HUES6 (cell line): ENCODE measurements around the gene ZNF256.

Experiments
- H3K27ac ChIP-seq: 2 replicates; pipeline ENCODE4 v1.7.0; 2013; ENCODE audit warnings: low read depth, mild to moderate bottlenecking, low read length, inconsistent platforms
- H3K27me3 ChIP-seq: 2 replicates; pipeline ENCODE4 v1.6.1; 2013; ENCODE audit warnings: low read length; ENCODE audit not compliant: control insufficient read depth, insufficient read depth
- H3K36me3 ChIP-seq: 2 replicates; pipeline ENCODE4 v1.6.1; 2013; ENCODE audit warnings: low read length; ENCODE audit not compliant: control insufficient read depth, insufficient read depth
- H3K4me1 ChIP-seq: 2 replicates; pipeline ENCODE4 v1.6.1; 2013; ENCODE audit warnings: low read length; ENCODE audit not compliant: control insufficient read depth, insufficient read depth
- H3K4me3 ChIP-seq: 2 replicates; pipeline ENCODE4 v1.5.1; 2013; ENCODE audit warnings: low read depth, low read length
- H3K9ac ChIP-seq: one replicate; pipeline ENCODE4 v1.6.1; 2013; ENCODE audit warnings: mild to moderate bottlenecking, low read length
- H3K9me3 ChIP-seq: 2 replicates; pipeline ENCODE4 v1.6.1; 2013; ENCODE audit warnings: low read depth, low read length; ENCODE audit not compliant: control insufficient read depth, insufficient read depth

Gene ZNF256

DNA sequence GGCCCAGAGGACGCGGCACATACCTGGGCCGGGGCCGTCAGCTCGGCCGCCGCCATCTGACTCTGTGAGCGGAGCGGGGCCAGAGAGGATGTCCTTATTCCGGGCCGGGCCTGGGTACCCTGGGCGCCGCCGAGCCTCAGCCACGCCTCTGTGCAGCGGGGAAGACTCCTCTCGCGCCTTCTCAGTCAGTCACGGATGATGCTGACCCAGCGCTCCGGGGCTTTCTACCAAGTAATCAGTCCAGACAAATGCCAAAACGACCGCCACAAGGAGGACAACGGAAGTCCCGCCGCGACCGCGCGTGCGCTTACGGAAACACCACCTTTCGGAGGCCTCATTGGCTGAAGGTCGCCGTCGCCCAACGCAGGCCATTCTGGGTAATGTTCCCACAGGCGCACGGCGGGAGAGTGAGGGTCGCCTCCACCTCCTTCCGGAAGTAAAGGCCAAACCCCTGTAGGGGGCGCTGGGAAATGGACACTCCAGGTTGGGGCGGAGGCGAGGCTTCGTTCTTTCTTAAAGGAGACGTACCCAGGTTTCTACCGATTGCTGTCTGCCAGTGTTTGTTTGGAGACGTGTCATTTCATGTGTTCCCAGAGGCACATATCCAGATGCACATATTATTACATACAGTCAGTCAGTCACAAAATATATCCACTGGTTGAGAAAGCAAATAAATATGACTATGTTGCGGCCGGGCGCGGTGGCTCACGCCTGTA lies at the start of gene ZNF256:
Gene ZNF256 (minus strand): TSS at position 288 of the 716 bp plus-strand sequence. CDS start 232 bp downstream, at position 56.
- peak within 1 kb of the TSS; percentile 89 for H3K4me3 ChIP-seq
- peak within 1 kb of the TSS; percentile 81 for H3K27ac ChIP-seq
- H3K27me3 ChIP-seq, result no peaks in the 10 kb centered on the region
- H3K4me1 ChIP-seq, result 0 out of 2 replicates have a peak, but pooled peaks cover 4% of the 10 kb centered on the region
- H3K9ac ChIP-seq, result peak within 1 kb of the TSS; percentile 89
- peaks cover 21% of the 10 kb centered on the region for H3K36me3 ChIP-seq
- H3K9me3 ChIP-seq, result peaks cover 51% of the 10 kb centered on the region

- H3K4me1 ChIP-seq, result no peaks in the 10 kb centered on the region
- H3K9me3 ChIP-seq, result peaks cover 64% of the 10 kb centered on the region
- no peak overlapping the region for H3K27ac ChIP-seq
- H3K27me3 ChIP-seq, result no peaks in the 10 kb centered on the region
- no peak overlapping the region for H3K9ac ChIP-seq
- no peak overlapping the region for H3K4me3 ChIP-seq
- peaks cover 62% of the 10 kb centered on the region for H3K36me3 ChIP-seq
These were observed 45.3 kb upstream of the ZNF256 start for GRCh38 chr19:57992841-57993240.

GRCh38 chr19:57978586-57979289 lies 31.2 kb upstream of the ZNF256 start:
- H3K9me3 ChIP-seq, result peaks cover 96% of the 10 kb centered on the region
- H3K4me1 ChIP-seq, result no peaks in the 10 kb centered on the region
- H3K9ac ChIP-seq, result no peak overlapping the region
- H3K27ac ChIP-seq, result no peak overlapping the region
- H3K27me3 ChIP-seq, result no peaks in the 10 kb centered on the region
- no peak overlapping the region for H3K4me3 ChIP-seq
- H3K36me3 ChIP-seq, result peaks cover 70% of the 10 kb centered on the region

DNA sequence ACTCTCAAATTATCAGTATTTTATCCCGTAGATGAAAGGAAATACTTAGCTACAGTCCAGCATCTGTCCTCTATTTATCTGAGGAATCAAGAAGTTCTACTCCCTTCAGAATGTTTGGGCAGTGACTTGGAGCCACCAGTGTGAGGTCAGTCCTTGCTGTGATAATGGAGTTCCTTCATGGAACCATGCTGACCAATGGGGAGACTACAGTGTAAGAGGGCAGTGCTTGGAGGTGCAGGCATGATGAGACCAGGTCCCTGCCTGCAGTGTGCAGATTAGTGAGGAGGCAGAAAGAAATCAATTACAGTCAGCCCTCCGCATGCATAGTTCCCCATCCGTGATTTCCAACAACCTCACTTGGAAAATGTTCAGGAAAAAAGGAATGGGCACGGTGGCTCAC lies 26.9 kb upstream of the ZNF256 start, which contains the start of gene C19orf18:
Gene C19orf18 (minus strand): TSS at position 101 of the 400 bp plus-strand sequence. CDS start 102 bp downstream, outside the sequence.
- no peak within 1 kb of the TSS for H3K9ac ChIP-seq
- H3K27ac ChIP-seq, result no peak within 1 kb of the TSS
- no peaks in the 10 kb centered on the region for H3K27me3 ChIP-seq
- H3K36me3 ChIP-seq, result peaks cover 29% of the 10 kb centered on the region
- H3K4me3 ChIP-seq, result no peak within 1 kb of the TSS
- H3K4me1 ChIP-seq, result no peaks in the 10 kb centered on the region
- peaks cover 94% of the 10 kb centered on the region for H3K9me3 ChIP-seq

DNA sequence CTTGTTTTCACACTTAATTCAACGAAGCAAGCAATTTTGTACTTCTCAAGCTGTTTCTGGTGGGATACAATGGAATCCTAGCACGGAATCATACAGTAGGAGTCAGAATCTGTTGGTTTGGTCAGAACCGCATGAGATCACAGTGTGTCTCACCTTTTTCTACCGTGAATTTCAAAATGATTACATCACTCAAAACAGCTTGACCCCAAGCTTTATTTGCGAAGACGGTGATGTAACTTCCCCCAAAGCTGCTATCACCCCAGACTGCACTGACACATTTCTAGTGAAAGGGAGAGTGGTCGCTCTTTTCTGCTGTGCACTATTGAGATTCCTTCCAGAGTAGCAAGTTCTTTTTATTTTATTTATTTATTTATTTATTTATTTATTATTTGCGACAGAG lies 17.3 kb upstream of the ZNF256 start:
- peaks cover 56% of the 10 kb centered on the region for H3K9me3 ChIP-seq
- no peaks in the 10 kb centered on the region for H3K36me3 ChIP-seq
- H3K27me3 ChIP-seq, result no peaks in the 10 kb centered on the region
- no peak overlapping the region for H3K9ac ChIP-seq
- H3K4me3 ChIP-seq, result no peak overlapping the region
- no peaks in the 10 kb centered on the region for H3K4me1 ChIP-seq
- H3K27ac ChIP-seq, result no peak overlapping the region

DNA sequence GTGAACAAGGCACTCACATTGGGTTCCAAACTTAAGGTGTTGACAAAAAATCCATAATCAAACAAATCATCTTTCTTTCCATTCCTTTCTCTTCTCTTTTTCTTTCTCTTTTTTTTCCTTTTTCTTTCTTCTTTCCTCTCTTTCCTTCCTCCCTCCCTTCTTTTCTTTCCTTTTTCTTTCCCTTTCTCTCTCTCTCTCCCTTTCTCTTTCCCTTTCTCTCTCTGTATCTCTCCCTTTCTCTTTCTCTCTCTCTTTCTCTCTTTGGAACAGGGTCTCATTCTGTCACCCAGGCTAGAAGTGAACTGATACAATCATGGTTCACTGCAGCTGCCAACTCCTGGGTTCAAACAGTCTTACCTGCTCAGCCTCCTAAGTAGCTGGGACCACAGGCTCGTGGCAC lies 14.3 kb upstream of the ZNF256 start:
- Histone ChIP-seq H3K9ac (no peak overlapping the region), H3K4me1 (no peaks in the 10 kb centered on the region), H3K27me3 (no peaks in the 10 kb centered on the region), H3K9me3 (peaks cover 52% of the 10 kb centered on the region), H3K36me3 (no peaks in the 10 kb centered on the region), H3K27ac (no peak overlapping the region), H3K4me3 (no peak overlapping the region)

GRCh38 chr19:57954996-57955395 lies 7.5 kb upstream of the ZNF256 start:
- no peaks in the 10 kb centered on the region for H3K27me3 ChIP-seq
- H3K36me3 ChIP-seq, result no peaks in the 10 kb centered on the region
- no peak overlapping the region for H3K9ac ChIP-seq
- H3K4me1 ChIP-seq, result no peaks in the 10 kb centered on the region
- H3K9me3 ChIP-seq, result peaks cover 60% of the 10 kb centered on the region
- no peak overlapping the region for H3K27ac ChIP-seq
- no peak overlapping the region for H3K4me3 ChIP-seq

DNA sequence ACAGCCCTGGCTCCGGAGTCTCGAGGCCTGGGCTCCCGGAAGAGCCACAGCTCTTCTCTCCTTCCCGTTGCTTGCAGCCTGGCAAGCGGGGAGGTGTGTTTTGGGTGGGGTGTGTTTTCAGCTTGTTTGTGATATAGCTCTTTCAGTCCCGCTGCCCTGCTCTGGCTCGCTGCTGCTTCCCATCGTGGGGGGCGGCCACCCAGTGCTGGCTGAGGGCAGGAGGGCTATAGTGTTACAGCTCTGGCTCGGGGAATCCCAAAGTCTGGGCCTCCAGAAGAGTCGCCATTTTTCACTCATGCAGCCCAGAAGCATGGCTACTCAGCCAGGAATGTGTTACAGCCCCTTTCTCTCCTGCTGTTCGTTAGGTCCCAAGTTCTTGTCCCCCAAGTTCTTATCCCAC lies 2.2 kb upstream of the ZNF256 start:
- Histone ChIP-seq H3K27me3 (no peaks in the 10 kb centered on the region), H3K9me3 (peaks cover 53% of the 10 kb centered on the region), H3K36me3 (0 out of 2 replicates have a peak, but pooled peaks cover 3% of the 10 kb centered on the region), H3K9ac (no peak overlapping the region), H3K4me3 (no peak overlapping the region), H3K27ac (no peak overlapping the region), H3K4me1 (0 out of 2 replicates have a peak, but pooled peaks cover 4% of the 10 kb centered on the region)

- H3K9ac ChIP-seq, result no peak overlapping the region
- H3K27ac ChIP-seq, result no peak overlapping the region
- peaks cover 49% of the 10 kb centered on the region for H3K9me3 ChIP-seq
- H3K27me3 ChIP-seq, result no peaks in the 10 kb centered on the region
- H3K4me1 ChIP-seq, result 0 out of 2 replicates have a peak, but pooled peaks cover 4% of the 10 kb centered on the region
- H3K36me3 ChIP-seq, result peaks cover 3% of the 10 kb centered on the region
- H3K4me3 ChIP-seq, result no peak overlapping the region
These were observed 1.8 kb upstream of the ZNF256 start for GRCh38 chr19:57949296-57949695.

DNA sequence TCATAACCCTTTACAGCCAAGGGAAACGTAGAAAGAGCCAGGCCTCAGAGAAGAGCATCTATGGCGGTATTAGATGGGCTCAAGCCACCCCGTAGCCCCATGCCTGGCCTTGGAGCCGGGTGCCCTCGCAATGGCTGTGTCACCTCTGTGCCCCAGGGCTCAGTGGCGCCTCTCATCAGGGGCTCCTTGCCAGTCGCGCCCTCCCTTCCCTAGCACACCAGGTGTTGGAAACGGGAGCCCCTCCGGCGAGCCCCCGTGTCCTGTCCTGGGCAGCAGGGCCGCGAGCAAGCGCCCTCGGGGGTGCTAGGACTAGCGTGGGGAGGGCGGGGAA lies 453 bp downstream of the ZNF256 start:
- Histone ChIP-seq H3K27me3 (no peaks in the 10 kb centered on the region), H3K27ac (peak overlapping the region; percentile 81), H3K4me1 (0 out of 2 replicates have a peak, but pooled peaks cover 4% of the 10 kb centered on the region), H3K4me3 (peak overlapping the region; percentile 89), H3K36me3 (peaks cover 26% of the 10 kb centered on the region), H3K9ac (peak overlapping the region; percentile 89), H3K9me3 (peaks cover 53% of the 10 kb centered on the region)

DNA sequence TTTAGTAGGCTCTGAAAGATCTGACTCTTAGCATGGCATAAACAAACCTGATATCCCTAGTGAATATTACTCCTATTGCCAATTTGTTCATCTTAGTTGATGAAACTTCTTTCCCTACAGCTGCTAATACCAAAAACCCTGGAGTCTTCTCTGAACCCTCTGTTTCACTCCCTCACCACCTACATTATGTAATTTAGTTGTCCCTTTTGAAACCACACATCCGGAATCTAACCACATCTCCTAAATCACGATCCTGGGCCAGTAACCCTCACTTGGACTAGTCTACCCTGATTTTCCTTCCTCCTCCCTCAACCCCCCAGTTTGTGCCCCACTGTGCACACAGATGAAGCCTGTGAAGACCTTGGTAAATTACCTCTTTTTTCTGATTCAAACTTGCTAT lies 1.2 kb downstream of the ZNF256 start:
- peaks cover 59% of the 10 kb centered on the region for H3K9me3 ChIP-seq
- H3K27me3 ChIP-seq, result no peaks in the 10 kb centered on the region
- peak overlapping the region; percentile 89 for H3K9ac ChIP-seq
- H3K27ac ChIP-seq, result no peak overlapping the region
- peaks cover 33% of the 10 kb centered on the region for H3K36me3 ChIP-seq
- peak overlapping the region; percentile 89 for H3K4me3 ChIP-seq
- 0 out of 2 replicates have a peak, but pooled peaks cover 4% of the 10 kb centered on the region for H3K4me1 ChIP-seq
